22Rv1 (cell line): Measurements from ENCODE around the gene NEUROD2.

Experiments
- ZFX ChIP-seq: fragments of 450-650 bp; IDR thresholded peaks from 2 replicates; pipeline ENCODE4 v1.6.1; 2017; ENCODE audit warnings: antibody characterized with exemption, borderline replicate concordance
- TF ChIP-seq, protein P1 (sequence below): fragments of 450-650 bp; IDR thresholded peaks from 2 replicates; pipeline ENCODE4 v1.5.1; 2017; ENCODE audit warnings: mild to moderate bottlenecking

DNA sequence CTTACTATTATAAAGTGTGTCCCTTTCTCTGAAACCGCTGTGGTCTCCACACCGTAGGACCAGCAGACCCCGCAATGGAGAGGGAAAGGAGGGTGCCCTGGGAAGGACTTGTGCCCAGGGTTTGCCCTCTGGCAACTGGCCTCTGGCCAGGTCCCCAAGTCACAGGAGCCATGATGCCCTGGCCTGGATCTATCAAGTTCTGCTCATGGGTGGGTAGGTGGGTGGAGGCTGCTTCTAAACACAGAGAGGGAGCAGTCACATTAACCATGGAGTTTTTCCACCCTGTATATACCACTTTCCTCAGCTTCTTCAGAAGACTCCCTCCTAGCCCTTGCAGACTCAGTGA, 9.4 kb upstream of the NEUROD2 start:
- TF ChIP-seq, protein P1, sequence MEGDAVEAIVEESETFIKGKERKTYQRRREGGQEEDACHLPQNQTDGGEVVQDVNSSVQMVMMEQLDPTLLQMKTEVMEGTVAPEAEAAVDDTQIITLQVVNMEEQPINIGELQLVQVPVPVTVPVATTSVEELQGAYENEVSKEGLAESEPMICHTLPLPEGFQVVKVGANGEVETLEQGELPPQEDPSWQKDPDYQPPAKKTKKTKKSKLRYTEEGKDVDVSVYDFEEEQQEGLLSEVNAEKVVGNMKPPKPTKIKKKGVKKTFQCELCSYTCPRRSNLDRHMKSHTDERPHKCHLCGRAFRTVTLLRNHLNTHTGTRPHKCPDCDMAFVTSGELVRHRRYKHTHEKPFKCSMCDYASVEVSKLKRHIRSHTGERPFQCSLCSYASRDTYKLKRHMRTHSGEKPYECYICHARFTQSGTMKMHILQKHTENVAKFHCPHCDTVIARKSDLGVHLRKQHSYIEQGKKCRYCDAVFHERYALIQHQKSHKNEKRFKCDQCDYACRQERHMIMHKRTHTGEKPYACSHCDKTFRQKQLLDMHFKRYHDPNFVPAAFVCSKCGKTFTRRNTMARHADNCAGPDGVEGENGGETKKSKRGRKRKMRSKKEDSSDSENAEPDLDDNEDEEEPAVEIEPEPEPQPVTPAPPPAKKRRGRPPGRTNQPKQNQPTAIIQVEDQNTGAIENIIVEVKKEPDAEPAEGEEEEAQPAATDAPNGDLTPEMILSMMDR, result no peak
- no peak for TF ChIP-seq ZFX
